Type B pancreatic cell (in vitro differentiated cells): ENCODE measurements around the gene MRM3. TPM values are rescaled to one million over a fixed set of nuclear protein-coding genes. Genes with fewer than 3 reads are reported as not detected.

ENCODE experiments used
- DNase-seq: peaks from one replicate; pipeline ENCODE4 v3.0.0; 2021; ENCODE audit warnings: mixed read lengths; ENCODE audit not compliant: unreplicated experiment; ENCODE audit errors: extremely low spot score
- H3K27ac Mint-ChIP-seq: 2 replicates; pipeline ENCODE4 v1.8.0; 2021; ENCODE audit warnings: mild to moderate bottlenecking, mixed read lengths
- H3K27me3 Mint-ChIP-seq: 2 replicates; pipeline ENCODE4 v1.8.0; 2021; ENCODE audit warnings: mixed read lengths
- H3K36me3 Mint-ChIP-seq: 2 replicates; pipeline ENCODE4 v1.8.0; 2021; ENCODE audit warnings: mixed read lengths
- H3K4me1 Mint-ChIP-seq: one replicate; pipeline ENCODE4 v1.8.0; 2021; ENCODE audit warnings: mixed read lengths; ENCODE audit not compliant: unreplicated experiment
- H3K4me3 Mint-ChIP-seq: 2 replicates; pipeline ENCODE4 v1.8.0; 2021; ENCODE audit warnings: mild to moderate bottlenecking, mixed read lengths
- H3K9me3 Mint-ChIP-seq: 2 replicates; pipeline ENCODE4 v1.8.0; 2021; ENCODE audit warnings: mixed read lengths
- CTCF ChIP-seq: fragments of 200-600 bp; sonication (generic); conservative IDR thresholded peaks from 2 replicates; pipeline ENCODE4 v1.5.0; 2021; ENCODE audit warnings: antibody characterized with exemption, mild to moderate bottlenecking
- total RNA-seq: library from RNA; stranded (reverse); gene quantifications from 2 replicates; pipeline ENCODE4 v1.2.1, GENCODE V29; 2021; ENCODE audit warnings: low replicate concordance

MRM3 gene
- total RNA-seq, 1 donor from 2014 or later = 21.3 TPM

GRCh38 chr17:760371-760770 is 21.8 kb upstream of the MRM3 start:
- no peaks in the 10 kb centered on the region for H3K9me3 Mint-ChIP-seq
- no peak overlapping the region for H3K4me3 Mint-ChIP-seq
- TF ChIP-seq CTCF = no peak
- peaks cover 9% of the 10 kb centered on the region for H3K4me1 Mint-ChIP-seq
- H3K27ac Mint-ChIP-seq = no peak overlapping the region
- DNase-seq = no peak
- peaks cover 42% of the 10 kb centered on the region for H3K36me3 Mint-ChIP-seq
- no peaks in the 10 kb centered on the region for H3K27me3 Mint-ChIP-seq

GRCh38 chr17:767076-767475 is 15.1 kb upstream of the MRM3 start:
- H3K36me3 Mint-ChIP-seq = peaks cover 21% of the 10 kb centered on the region
- no peak overlapping the region for H3K27ac Mint-ChIP-seq
- no peak overlapping the region for H3K4me3 Mint-ChIP-seq
- DNase-seq = no peak
- H3K4me1 Mint-ChIP-seq = no peaks in the 10 kb centered on the region
- no peaks in the 10 kb centered on the region for H3K9me3 Mint-ChIP-seq
- H3K27me3 Mint-ChIP-seq = no peaks in the 10 kb centered on the region
- TF ChIP-seq CTCF = no peak

GRCh38 chr17:773016-773415 is 9.1 kb upstream of the MRM3 start:
- Mint-ChIP-seq H3K27ac (no peak overlapping the region), H3K9me3 (no peaks in the 10 kb centered on the region), H3K36me3 (peaks cover 46% of the 10 kb centered on the region), H3K27me3 (no peaks in the 10 kb centered on the region), H3K4me1 (peaks cover 6% of the 10 kb centered on the region), H3K4me3 (no peak overlapping the region)
- DNase-seq = no peak
- no peak for TF ChIP-seq CTCF

- no peaks in the 10 kb centered on the region for H3K27me3 Mint-ChIP-seq
- H3K9me3 Mint-ChIP-seq = no peaks in the 10 kb centered on the region
- no peak overlapping the region for H3K27ac Mint-ChIP-seq
- peaks cover 51% of the 10 kb centered on the region for H3K36me3 Mint-ChIP-seq
- peaks cover 6% of the 10 kb centered on the region for H3K4me1 Mint-ChIP-seq
- TF ChIP-seq CTCF = no peak
- peak overlapping the region; percentile 15 for H3K4me3 Mint-ChIP-seq
- DNase-seq = no peak
These were observed 8.5 kb upstream of the MRM3 start for GRCh38 chr17:773467-774312.

GRCh38 chr17:774313-774584 is 7.9 kb upstream of the MRM3 start:
- Mint-ChIP-seq H3K9me3 (no peaks in the 10 kb centered on the region), H3K4me1 (peaks cover 6% of the 10 kb centered on the region), H3K4me3 (peak overlapping the region; percentile 15), H3K27me3 (no peaks in the 10 kb centered on the region), H3K36me3 (peaks cover 51% of the 10 kb centered on the region), H3K27ac (no peak overlapping the region)
- no peak for TF ChIP-seq CTCF
- DNase-seq = no peak
